ENCODE results near the gene CCDC9B. TPM values are rescaled to one million over a fixed set of nuclear protein-coding genes. Genes with fewer than 3 reads are reported as not detected.
A peak's percentile ranks its signal among the peaks of the same experiment; 100 is the strongest.

The CCDC9B gene
- total and polyA plus RNA-seq, 8 donors = 0.58 to 39.3 (median 11.3) TPM

DNA sequence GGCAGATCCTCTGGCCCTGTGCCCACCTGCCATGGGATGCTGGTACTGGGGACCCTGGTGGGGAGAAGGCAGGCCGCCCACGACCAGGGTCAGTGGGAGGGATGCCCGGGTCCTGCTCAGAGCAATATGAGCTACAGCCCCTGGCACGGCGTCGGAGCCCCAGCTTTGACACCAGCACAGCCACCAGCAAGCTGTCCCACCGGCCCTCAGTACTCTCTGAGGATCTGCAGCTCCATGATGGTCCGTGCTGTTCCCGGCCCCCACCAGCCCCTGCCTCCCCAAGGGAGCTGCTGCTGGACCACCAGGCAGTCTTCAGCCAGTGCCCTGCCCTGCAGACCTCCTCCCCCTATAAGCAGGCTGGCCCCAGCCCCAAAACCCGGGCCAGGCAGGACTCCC lies 28.7 kb upstream of the CCDC9B start:
- intact Hi-C loops (cut with DNase I; ENCODE audit: low total_unique reads) = loop anchor here (10.0 kb wide), 1 partner anchor 45 kb away; no protein-coding TSS in a partner anchor
- Histone ChIP-seq H3K4me3 (no peak overlapping the region), H3K27ac (no peak overlapping the region), H3K36me3 (no peaks in the 10 kb centered on the region), H3K4me1 (peaks cover 17 to 25% (median 23%) of the 10 kb centered on the region in 4 donors), H3K27me3 (no peaks in the 10 kb centered on the region), H3K9me3 (no peaks in the 10 kb centered on the region)
- no peak for DNase-seq
- WGBS, 5 donors = 90 to 96% (median 93%) methylated on average over 9 to 10 of the region's 10 CpGs
- TF ChIP-seq, protein P1, sequence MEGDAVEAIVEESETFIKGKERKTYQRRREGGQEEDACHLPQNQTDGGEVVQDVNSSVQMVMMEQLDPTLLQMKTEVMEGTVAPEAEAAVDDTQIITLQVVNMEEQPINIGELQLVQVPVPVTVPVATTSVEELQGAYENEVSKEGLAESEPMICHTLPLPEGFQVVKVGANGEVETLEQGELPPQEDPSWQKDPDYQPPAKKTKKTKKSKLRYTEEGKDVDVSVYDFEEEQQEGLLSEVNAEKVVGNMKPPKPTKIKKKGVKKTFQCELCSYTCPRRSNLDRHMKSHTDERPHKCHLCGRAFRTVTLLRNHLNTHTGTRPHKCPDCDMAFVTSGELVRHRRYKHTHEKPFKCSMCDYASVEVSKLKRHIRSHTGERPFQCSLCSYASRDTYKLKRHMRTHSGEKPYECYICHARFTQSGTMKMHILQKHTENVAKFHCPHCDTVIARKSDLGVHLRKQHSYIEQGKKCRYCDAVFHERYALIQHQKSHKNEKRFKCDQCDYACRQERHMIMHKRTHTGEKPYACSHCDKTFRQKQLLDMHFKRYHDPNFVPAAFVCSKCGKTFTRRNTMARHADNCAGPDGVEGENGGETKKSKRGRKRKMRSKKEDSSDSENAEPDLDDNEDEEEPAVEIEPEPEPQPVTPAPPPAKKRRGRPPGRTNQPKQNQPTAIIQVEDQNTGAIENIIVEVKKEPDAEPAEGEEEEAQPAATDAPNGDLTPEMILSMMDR (IDR thresholded peaks at IDR 0.05) = no peak
- TF ChIP-seq POLR2A (IDR thresholded peaks at IDR 0.05) (no peak), POLR2AphosphoS5 (IDR thresholded peaks at IDR 0.05) (no peak)

DNA sequence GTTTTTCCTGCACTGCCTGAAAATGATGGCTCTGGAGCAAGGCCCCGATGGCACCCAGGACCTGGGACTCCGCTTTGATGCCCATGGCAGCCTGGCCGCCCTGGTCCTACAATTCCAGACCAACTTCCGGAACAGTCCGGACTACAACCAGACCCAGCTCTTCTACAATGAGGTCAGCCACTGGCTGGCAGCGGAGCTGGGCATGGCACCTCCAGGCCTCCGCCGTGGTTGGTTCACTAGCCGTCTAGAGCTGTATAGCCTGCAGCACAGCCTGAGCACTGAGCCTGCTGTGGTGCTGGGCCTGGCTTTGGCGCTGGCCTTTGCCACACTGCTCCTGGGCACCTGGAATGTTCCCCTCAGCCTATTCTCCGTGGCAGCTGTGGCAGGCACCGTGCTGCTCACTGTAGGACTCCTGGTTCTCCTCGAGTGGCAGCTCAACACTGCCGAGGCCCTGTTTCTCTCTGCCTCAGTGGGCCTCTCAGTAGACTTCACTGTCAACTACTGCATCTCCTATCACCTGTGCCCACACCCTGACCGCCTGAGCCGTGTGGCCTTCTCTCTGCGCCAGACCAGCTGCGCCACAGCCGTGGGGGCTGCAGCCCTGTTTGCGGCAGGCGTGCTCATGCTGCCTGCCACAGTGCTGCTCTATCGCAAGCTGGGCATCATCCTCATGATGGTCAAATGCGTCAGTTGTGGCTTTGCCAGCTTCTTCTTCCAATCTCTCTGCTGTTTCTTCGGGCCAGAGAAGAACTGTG lies 28.2 kb upstream of the CCDC9B start:
- TF ChIP-seq EP300 (IDR thresholded peaks at IDR 0.05) = no peak
- no peak for TF ChIP-seq POLR2A (IDR thresholded peaks at IDR 0.05)
- TF ChIP-seq, protein P1 (IDR thresholded peaks at IDR 0.05) = no peak
- TF ChIP-seq POLR2AphosphoS5 (IDR thresholded peaks at IDR 0.05) = no peak
- Histone ChIP-seq H3K27me3 (no peaks in the 10 kb centered on the region), H3K4me3 (peak overlapping the region in 1 of 4 donors; percentile 46), H3K4me1 (peaks cover 17 to 25% (median 23%) of the 10 kb centered on the region in 4 donors), H3K9me3 (no peaks in the 10 kb centered on the region), H3K36me3 (no peaks in the 10 kb centered on the region), H3K27ac (peak overlapping the region in 2 of 5 donors; percentile 70 to 79)
- intact Hi-C loops (cut with DNase I; ENCODE audit: low total_unique reads) = loop anchor here (10.0 kb wide), 1 partner anchor 46 kb away; no protein-coding TSS in a partner anchor
- no peak for DNase-seq
- WGBS, 5 donors = 93 to 96% (median 95%) methylated on average over 22 to 24 of the region's 24 CpGs

DNA sequence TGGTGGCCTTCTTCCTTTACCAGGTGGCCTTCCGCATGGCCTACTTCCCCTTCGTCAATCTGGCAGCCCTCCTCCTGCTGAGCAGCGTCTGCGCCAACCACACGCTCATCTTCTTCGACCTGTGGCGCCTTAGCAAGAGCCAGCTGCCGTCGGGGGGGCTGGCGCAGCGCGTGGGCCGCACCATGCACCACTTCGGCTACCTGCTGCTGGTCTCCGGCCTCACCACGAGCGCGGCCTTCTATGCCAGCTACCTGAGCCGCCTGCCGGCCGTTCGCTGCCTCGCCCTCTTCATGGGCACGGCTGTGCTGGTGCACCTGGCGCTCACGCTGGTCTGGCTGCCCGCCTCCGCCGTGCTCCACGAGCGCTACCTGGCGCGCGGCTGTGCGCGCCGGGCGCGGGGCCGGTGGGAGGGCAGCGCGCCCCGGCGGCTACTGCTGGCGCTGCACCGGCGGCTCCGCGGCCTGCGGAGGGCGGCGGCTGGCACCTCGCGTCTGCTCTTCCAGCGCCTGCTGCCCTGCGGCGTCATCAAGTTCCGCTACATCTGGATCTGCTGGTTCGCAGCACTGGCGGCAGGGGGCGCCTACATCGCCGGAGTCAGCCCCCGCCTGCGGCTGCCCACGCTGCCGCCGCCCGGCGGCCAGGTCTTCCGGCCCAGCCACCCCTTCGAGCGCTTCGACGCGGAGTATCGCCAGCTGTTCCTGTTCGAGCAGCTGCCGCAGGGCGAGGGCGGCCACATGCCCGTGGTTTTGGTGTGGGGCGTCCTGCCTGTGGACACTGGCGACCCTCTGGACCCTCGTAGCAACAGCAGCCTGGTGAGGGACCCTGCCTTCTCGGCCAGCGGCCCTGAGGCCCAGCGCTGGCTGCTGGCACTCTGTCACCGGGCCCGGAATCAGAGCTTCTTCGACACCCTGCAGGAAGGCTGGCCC lies 27.2 kb upstream of the CCDC9B start:
- no peaks in the 10 kb centered on the region for H3K9me3 ChIP-seq
- DNase-seq = peak; percentile 93 to 97
- WGBS, 5 donors = 10 to 23% (median 12%) methylated on average over 6 to 91 of the region's 91 CpGs
- H3K27ac ChIP-seq = peak overlapping the region; percentile 70 to 81 (median 76)
- intact Hi-C loops (cut with DNase I; ENCODE audit: low total_unique reads) = loop anchor here (10.0 kb wide), 1 partner anchor 47 kb away; no protein-coding TSS in a partner anchor
- peak; percentile 9 to 76 (median 37) for TF ChIP-seq POLR2AphosphoS5 (IDR thresholded peaks at IDR 0.05)
- no peak for TF ChIP-seq POLR2A (IDR thresholded peaks at IDR 0.05)
- TF ChIP-seq, protein P1 (IDR thresholded peaks at IDR 0.05) = peak in 5 of 7 experiments; percentile 45 to 90 (median 74)
- TF ChIP-seq EP300 (IDR thresholded peaks at IDR 0.05) = no peak
- H3K36me3 ChIP-seq = no peaks in the 10 kb centered on the region
- H3K4me1 ChIP-seq = peaks cover 17 to 25% (median 23%) of the 10 kb centered on the region in 4 donors
- H3K27me3 ChIP-seq = no peaks in the 10 kb centered on the region
- H3K4me3 ChIP-seq = peak overlapping the region; percentile 39 to 48 (median 44)

DNA sequence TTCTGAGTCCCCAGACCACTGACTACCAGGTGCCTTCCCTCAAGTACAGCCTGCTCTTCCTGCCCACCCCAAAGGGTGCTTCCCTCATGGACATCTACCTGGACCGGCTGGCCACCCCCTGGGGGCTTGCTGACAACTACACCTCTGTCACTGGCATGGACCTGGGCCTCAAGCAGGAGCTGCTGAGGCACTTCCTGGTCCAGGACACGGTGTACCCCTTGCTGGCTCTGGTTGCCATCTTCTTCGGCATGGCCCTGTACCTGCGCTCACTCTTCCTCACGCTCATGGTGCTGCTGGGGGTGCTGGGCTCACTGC lies 26.6 kb upstream of the CCDC9B start:
- intact Hi-C loops (cut with DNase I; ENCODE audit: low total_unique reads) = loop anchor here (10.0 kb wide), 1 partner anchor 47 kb away; no protein-coding TSS in a partner anchor
- TF ChIP-seq EP300 (IDR thresholded peaks at IDR 0.05) = no peak
- TF ChIP-seq, protein P1 (IDR thresholded peaks at IDR 0.05) = no peak
- TF ChIP-seq POLR2AphosphoS5 (IDR thresholded peaks at IDR 0.05) = no peak
- H3K27me3 ChIP-seq = no peaks in the 10 kb centered on the region
- H3K27ac ChIP-seq = peak overlapping the region; percentile 70 to 81 (median 76)
- H3K4me3 ChIP-seq = peak overlapping the region; percentile 39 to 48 (median 44)
- H3K4me1 ChIP-seq = peaks cover 17 to 25% (median 23%) of the 10 kb centered on the region in 4 donors
- DNase-seq = no peak
- 67 to 79% (median 74%) methylated on average over 5 of the region's 5 CpGs for WGBS, 5 donors
- H3K9me3 ChIP-seq = no peaks in the 10 kb centered on the region
- H3K36me3 ChIP-seq = no peaks in the 10 kb centered on the region

All from stomach (tissue), 9 donors.